GM12864 (cell line): ENCODE data around the gene ARNT2.

Experiments used
- DNase-seq: peaks from one replicate; pipeline ENCODE4 v3.0.0-alpha.2; 2011; ENCODE audit warnings: low read depth
- H3K4me3 ChIP-seq: 2 replicates; pipeline ENCODE4 v1.5.1; 2011; ENCODE audit warnings: mild to moderate bottlenecking, low read depth, low read length, control low read depth
- CTCF ChIP-seq: IDR thresholded peaks from 2 replicates; pipeline ENCODE4 v1.5.1; 2011; ENCODE audit warnings: low read depth, mild to moderate bottlenecking, moderate library complexity, low read length, control low read depth, inconsistent platforms; ENCODE audit errors: missing control alignments

The ARNT2 gene

GRCh38 chr15:80620141-80620540 is 216.0 kb downstream of the ARNT2 start:
- no peak overlapping the region for H3K4me3 ChIP-seq
- no peak for DNase-seq
- no peak for TF ChIP-seq CTCF

- DNase-seq: no peak
- H3K4me3 ChIP-seq: no peak overlapping the region
- no peak for TF ChIP-seq CTCF
Measured at GRCh38 chr15:80620931-80621330, 216.7 kb downstream of the ARNT2 start.

GRCh38 chr15:80626643-80627120 is 222.5 kb downstream of the ARNT2 start:
- DNase-seq: no peak
- H3K4me3 ChIP-seq: no peak overlapping the region
- no peak for TF ChIP-seq CTCF

GRCh38 chr15:80629355-80629754 is 225.2 kb downstream of the ARNT2 start:
- TF ChIP-seq CTCF: no peak
- DNase-seq: no peak
- no peak overlapping the region for H3K4me3 ChIP-seq

- no peak for DNase-seq
- no peak overlapping the region for H3K4me3 ChIP-seq
- no peak for TF ChIP-seq CTCF
Measured at GRCh38 chr15:80630981-80631380, 226.8 kb downstream of the ARNT2 start.

- no peak for TF ChIP-seq CTCF
- no peak overlapping the region for H3K4me3 ChIP-seq
- no peak for DNase-seq
Measured at GRCh38 chr15:80633221-80633620, 229.0 kb downstream of the ARNT2 start.

GRCh38 chr15:80635953-80636352 is 231.8 kb downstream of the ARNT2 start:
- DNase-seq: no peak
- no peak overlapping the region for H3K4me3 ChIP-seq
- no peak for TF ChIP-seq CTCF
